ENCODE results near the gene AGO3. TPM values are rescaled to one million over a fixed set of nuclear protein-coding genes. Genes with fewer than 3 reads are reported as not detected.

Gene AGO3
- total RNA-seq, 1 experiment from 2014 or later: 39.4 TPM

DNA sequence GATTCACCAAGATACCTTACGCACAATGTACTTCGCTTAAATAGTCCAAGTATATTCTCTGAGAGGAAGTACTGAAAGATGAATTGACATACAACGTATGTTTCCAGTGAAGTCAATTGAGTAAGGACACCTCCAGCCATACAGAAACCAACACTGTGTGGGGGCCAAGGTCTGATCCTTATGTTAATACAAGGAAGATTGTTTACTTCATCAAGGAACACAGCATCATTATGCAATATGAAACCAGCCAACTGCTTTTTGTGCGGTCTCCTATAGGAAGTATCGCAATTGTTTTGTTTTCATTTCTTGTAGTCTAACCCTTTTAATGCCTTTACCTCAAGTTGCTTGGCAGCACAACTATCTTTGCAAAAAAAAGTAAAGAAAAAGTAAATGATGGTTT, 124.8 kb downstream of the AGO3 start:
- Histone ChIP-seq H3K27ac (ENCODE audit: low read length) (no peak overlapping the region), H3K4me1 (ENCODE audit: control insufficient read depth, insufficient read depth, low read length) (no peaks in the 10 kb centered on the region), H3K27me3 (ENCODE audit: control insufficient read depth, insufficient read depth, low read length) (no peaks in the 10 kb centered on the region), H3K36me3 (ENCODE audit: control insufficient read depth, insufficient read depth, low read length) (0 out of 2 replicates have a peak, but pooled peaks cover 6% of the 10 kb centered on the region), H3K4me3 (ENCODE audit: low read depth in 2 of 2, low read length in 2 of 2) (no peak overlapping the region), H3K9me3 (ENCODE audit: control insufficient read depth, insufficient read depth, low read depth, low read length) (no peaks in the 10 kb centered on the region)
- ATAC-seq: no peak
- in situ Hi-C loops (cut with HindIII; ENCODE audit: low pct_unique_long_range_greater_than_20kb, low sequenced_read_pairs): no loop called here
- no peak for DNase-seq (ENCODE audit: low read depth, low spot score)
- no TSS peak for BruUV-seq (replicated peaks)
- CTCF ChIA-PET: no interaction called here
- no peak for TF ChIP-seq SIN3A (IDR thresholded peaks at IDR 0.05; ENCODE audit: borderline replicate concordance, insufficient read depth, low read depth, low read length)
- no peak for TF ChIP-seq POLR2AphosphoS5 (IDR thresholded peaks at IDR 0.05; ENCODE audit: low read depth, low read length)
- TF ChIP-seq, protein P1, sequence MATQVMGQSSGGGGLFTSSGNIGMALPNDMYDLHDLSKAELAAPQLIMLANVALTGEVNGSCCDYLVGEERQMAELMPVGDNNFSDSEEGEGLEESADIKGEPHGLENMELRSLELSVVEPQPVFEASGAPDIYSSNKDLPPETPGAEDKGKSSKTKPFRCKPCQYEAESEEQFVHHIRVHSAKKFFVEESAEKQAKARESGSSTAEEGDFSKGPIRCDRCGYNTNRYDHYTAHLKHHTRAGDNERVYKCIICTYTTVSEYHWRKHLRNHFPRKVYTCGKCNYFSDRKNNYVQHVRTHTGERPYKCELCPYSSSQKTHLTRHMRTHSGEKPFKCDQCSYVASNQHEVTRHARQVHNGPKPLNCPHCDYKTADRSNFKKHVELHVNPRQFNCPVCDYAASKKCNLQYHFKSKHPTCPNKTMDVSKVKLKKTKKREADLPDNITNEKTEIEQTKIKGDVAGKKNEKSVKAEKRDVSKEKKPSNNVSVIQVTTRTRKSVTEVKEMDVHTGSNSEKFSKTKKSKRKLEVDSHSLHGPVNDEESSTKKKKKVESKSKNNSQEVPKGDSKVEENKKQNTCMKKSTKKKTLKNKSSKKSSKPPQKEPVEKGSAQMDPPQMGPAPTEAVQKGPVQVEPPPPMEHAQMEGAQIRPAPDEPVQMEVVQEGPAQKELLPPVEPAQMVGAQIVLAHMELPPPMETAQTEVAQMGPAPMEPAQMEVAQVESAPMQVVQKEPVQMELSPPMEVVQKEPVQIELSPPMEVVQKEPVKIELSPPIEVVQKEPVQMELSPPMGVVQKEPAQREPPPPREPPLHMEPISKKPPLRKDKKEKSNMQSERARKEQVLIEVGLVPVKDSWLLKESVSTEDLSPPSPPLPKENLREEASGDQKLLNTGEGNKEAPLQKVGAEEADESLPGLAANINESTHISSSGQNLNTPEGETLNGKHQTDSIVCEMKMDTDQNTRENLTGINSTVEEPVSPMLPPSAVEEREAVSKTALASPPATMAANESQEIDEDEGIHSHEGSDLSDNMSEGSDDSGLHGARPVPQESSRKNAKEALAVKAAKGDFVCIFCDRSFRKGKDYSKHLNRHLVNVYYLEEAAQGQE (IDR thresholded peaks at IDR 0.05; ENCODE audit: insufficient read depth in 1 of 2, low read depth in 2 of 2, low read length in 1 of 2): no peak
- TF ChIP-seq, protein P2, sequence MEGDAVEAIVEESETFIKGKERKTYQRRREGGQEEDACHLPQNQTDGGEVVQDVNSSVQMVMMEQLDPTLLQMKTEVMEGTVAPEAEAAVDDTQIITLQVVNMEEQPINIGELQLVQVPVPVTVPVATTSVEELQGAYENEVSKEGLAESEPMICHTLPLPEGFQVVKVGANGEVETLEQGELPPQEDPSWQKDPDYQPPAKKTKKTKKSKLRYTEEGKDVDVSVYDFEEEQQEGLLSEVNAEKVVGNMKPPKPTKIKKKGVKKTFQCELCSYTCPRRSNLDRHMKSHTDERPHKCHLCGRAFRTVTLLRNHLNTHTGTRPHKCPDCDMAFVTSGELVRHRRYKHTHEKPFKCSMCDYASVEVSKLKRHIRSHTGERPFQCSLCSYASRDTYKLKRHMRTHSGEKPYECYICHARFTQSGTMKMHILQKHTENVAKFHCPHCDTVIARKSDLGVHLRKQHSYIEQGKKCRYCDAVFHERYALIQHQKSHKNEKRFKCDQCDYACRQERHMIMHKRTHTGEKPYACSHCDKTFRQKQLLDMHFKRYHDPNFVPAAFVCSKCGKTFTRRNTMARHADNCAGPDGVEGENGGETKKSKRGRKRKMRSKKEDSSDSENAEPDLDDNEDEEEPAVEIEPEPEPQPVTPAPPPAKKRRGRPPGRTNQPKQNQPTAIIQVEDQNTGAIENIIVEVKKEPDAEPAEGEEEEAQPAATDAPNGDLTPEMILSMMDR (IDR thresholded peaks at IDR 0.05): no peak
- no peak for TF ChIP-seq TCF7L2 (IDR thresholded peaks at IDR 0.05; ENCODE audit: low read depth, low read length)
- POLR2A ChIA-PET: no interaction called here
- intact Hi-C loops (cut with micrococcal nuclease; ENCODE audit: unreplicated experiment): no loop called here

DNA sequence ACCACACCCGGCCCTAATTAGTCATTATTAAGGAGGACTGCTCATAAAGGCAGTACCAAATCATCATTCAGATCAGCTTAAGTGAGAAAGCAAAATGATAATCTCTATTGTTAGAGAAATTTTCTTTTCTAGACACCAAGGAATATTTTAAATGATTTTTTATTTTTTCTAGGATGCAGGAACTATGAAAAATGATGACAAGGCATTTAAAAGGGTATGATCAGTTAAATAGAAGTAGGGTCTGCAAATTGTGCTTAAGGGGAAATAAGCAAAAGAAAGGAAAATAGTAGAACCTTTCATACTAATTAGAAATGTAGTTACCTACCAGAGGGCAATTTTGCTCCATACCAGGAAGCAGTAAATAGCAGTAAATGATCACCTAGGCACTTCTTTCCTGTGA, 131.4 kb downstream of the AGO3 start:
- no TSS peak for BruUV-seq (replicated peaks)
- Histone ChIP-seq H3K4me3 (ENCODE audit: low read depth in 2 of 2, low read length in 2 of 2) (no peak overlapping the region), H3K27me3 (ENCODE audit: control insufficient read depth, insufficient read depth, low read length) (no peaks in the 10 kb centered on the region), H3K4me1 (ENCODE audit: control insufficient read depth, insufficient read depth, low read length) (no peaks in the 10 kb centered on the region), H3K9me3 (ENCODE audit: control insufficient read depth, insufficient read depth, low read depth, low read length) (no peaks in the 10 kb centered on the region), H3K36me3 (ENCODE audit: control insufficient read depth, insufficient read depth, low read length) (no peaks in the 10 kb centered on the region), H3K27ac (ENCODE audit: low read length) (no peak overlapping the region)
- intact Hi-C loops (cut with micrococcal nuclease; ENCODE audit: unreplicated experiment): no loop called here
- ChIA-PET CTCF (no interaction called here), POLR2A (no interaction called here)
- TF ChIP-seq TCF7L2 (IDR thresholded peaks at IDR 0.05; ENCODE audit: low read depth, low read length) (no peak), POLR2AphosphoS5 (IDR thresholded peaks at IDR 0.05; ENCODE audit: low read depth, low read length) (no peak), SIN3A (IDR thresholded peaks at IDR 0.05; ENCODE audit: borderline replicate concordance, insufficient read depth, low read depth, low read length) (no peak)
- TF ChIP-seq, protein P2 (IDR thresholded peaks at IDR 0.05): no peak
- TF ChIP-seq, protein P1 (IDR thresholded peaks at IDR 0.05; ENCODE audit: insufficient read depth in 1 of 2, low read depth in 2 of 2, low read length in 1 of 2): no peak
- DNase-seq (ENCODE audit: low read depth, low spot score): no peak
- no peak for ATAC-seq
- in situ Hi-C loops (cut with HindIII; ENCODE audit: low pct_unique_long_range_greater_than_20kb, low sequenced_read_pairs): no loop called here

All from Panc1 (cell line).